SU-DHL-6 (cell line): ENCODE results near the gene OR2F1.

ENCODE experiments used
- H2AFZ ChIP-seq: fragments of 200-600 bp; sonication (generic); 2 replicates; pipeline ENCODE4 v1.6.1; 2014; ENCODE audit warnings: low read depth, mild to moderate bottlenecking, moderate library complexity, mixed read lengths, antibody characterized with exemption, low read length; ENCODE audit not compliant: severe bottlenecking
- H3F3A ChIP-seq: fragments of 200-600 bp; shearing (Covaris generic); 2 replicates; pipeline ENCODE4 v1.6.0; 2016; ENCODE audit warnings: antibody characterized with exemption, mild to moderate bottlenecking; ENCODE audit not compliant: insufficient read depth
- H3K27ac ChIP-seq: fragments of 200-600 bp; sonication (generic); 2 replicates; pipeline ENCODE4 v1.5.1; 2016; ENCODE audit warnings: low read depth, mild to moderate bottlenecking, low read length, moderate library complexity, mixed read lengths
- H3K27me3 ChIP-seq: fragments of 200-600 bp; sonication (generic), shearing (Covaris generic); 2 replicates; pipeline ENCODE4 v1.6.0; 2014; ENCODE audit warnings: mild to moderate bottlenecking, low read length
- H3K36me3 ChIP-seq: fragments of 200-600 bp; sonication (generic); 2 replicates; pipeline ENCODE4 v1.6.1; 2014; ENCODE audit warnings: mild to moderate bottlenecking, low read length, mixed read lengths
- H3K4me2 ChIP-seq: fragments of 300-600, 200-600 bp; shearing (Covaris generic), sonication (generic); 2 replicates; pipeline ENCODE4 v1.6.0; 2014; ENCODE audit warnings: low read length, low read depth, mild to moderate bottlenecking; ENCODE audit not compliant: poor library complexity, severe bottlenecking
- H3K4me3 ChIP-seq: fragments of 200-600 bp; sonication (generic); 2 replicates; pipeline ENCODE4 v1.5.1; 2014; ENCODE audit warnings: antibody characterized with exemption, low read length, mild to moderate bottlenecking, mixed read lengths; ENCODE audit not compliant: insufficient read depth, poor library complexity, severe bottlenecking
- H3K79me2 ChIP-seq: fragments of 200-600 bp; sonication (generic); 2 replicates; pipeline ENCODE4 v1.6.1; 2014; ENCODE audit warnings: mild to moderate bottlenecking, low read length, moderate library complexity; ENCODE audit not compliant: insufficient read depth
- H3K9ac ChIP-seq: fragments of 200-600 bp; sonication (generic); 2 replicates; pipeline ENCODE4 v1.7.0; 2014; ENCODE audit warnings: mild to moderate bottlenecking, low read length
- H3K9me2 ChIP-seq: fragments of 200-600 bp; sonication (generic); replicated peaks from 2 replicates; pipeline ENCODE4 v1.6.1; 2014; ENCODE audit warnings: low read length; ENCODE audit not compliant: insufficient read depth
- H3K9me3 ChIP-seq: fragments of 200-600 bp; sonication (generic); 2 replicates; pipeline ENCODE4 v1.6.1; 2014; ENCODE audit warnings: low read length, mixed read lengths; ENCODE audit not compliant: insufficient read depth
- H4K20me1 ChIP-seq: fragments of 200-600 bp; sonication (generic); 2 replicates; pipeline ENCODE4 v1.6.1; 2014; ENCODE audit warnings: low read depth, mild to moderate bottlenecking, antibody characterized with exemption, low read length, moderate library complexity, mixed read lengths
- CTCF ChIP-seq: fragments of 200-600 bp; sonication (generic); IDR thresholded peaks from one replicate; pipeline ENCODE4 v1.5.1; 2017; ENCODE audit warnings: antibody characterized with exemption, mild to moderate bottlenecking, low read length, moderate library complexity; ENCODE audit not compliant: insufficient read depth, poor library complexity, severe bottlenecking
- EZH2phosphoT487 ChIP-seq: fragments of 200-600 bp; sonication (generic), shearing (Covaris generic); conservative IDR thresholded peaks from 2 replicates; pipeline ENCODE4 v1.6.1; 2018; ENCODE audit warnings: mild to moderate bottlenecking, antibody characterized with exemption, low read length, moderate library complexity, mixed read lengths

The OR2F1 gene

GRCh38 chr7:143936087-143937009 is 18.3 kb upstream of the OR2F1 start:
- Histone ChIP-seq H3K4me3 (no peak overlapping the region), H3F3A (no peaks in the 10 kb centered on the region), H3K27me3 (no peaks in the 10 kb centered on the region), H3K9ac (no peak overlapping the region), H3K9me2 (no peaks in the 10 kb centered on the region), H3K9me3 (no peaks in the 10 kb centered on the region), H4K20me1 (no peaks in the 10 kb centered on the region), H3K27ac (no peak overlapping the region), H3K79me2 (no peaks in the 10 kb centered on the region), H2AFZ (no peak overlapping the region), H3K36me3 (no peaks in the 10 kb centered on the region), H3K4me2 (no peak overlapping the region)
- no peak for TF ChIP-seq CTCF
- TF ChIP-seq EZH2phosphoT487, result no peak

- H3K36me3 ChIP-seq, result no peaks in the 10 kb centered on the region
- H2AFZ ChIP-seq, result no peak overlapping the region
- no peak overlapping the region for H3K4me2 ChIP-seq
- no peaks in the 10 kb centered on the region for H3F3A ChIP-seq
- H3K27me3 ChIP-seq, result no peaks in the 10 kb centered on the region
- H3K4me3 ChIP-seq, result no peak overlapping the region
- no peaks in the 10 kb centered on the region for H3K9me3 ChIP-seq
- H3K27ac ChIP-seq, result no peak overlapping the region
- H3K9me2 ChIP-seq, result no peaks in the 10 kb centered on the region
- no peak for TF ChIP-seq EZH2phosphoT487
- no peak for TF ChIP-seq CTCF
- H3K79me2 ChIP-seq, result no peaks in the 10 kb centered on the region
- H3K9ac ChIP-seq, result no peak overlapping the region
- no peaks in the 10 kb centered on the region for H4K20me1 ChIP-seq
Observed at GRCh38 chr7:143938379-143939243, 16.0 kb upstream of the OR2F1 start.

GRCh38 chr7:143945423-143945822 is 9.2 kb upstream of the OR2F1 start:
- H3K27me3 ChIP-seq, result no peaks in the 10 kb centered on the region
- H3K27ac ChIP-seq, result no peak overlapping the region
- no peaks in the 10 kb centered on the region for H3F3A ChIP-seq
- TF ChIP-seq CTCF, result no peak
- H3K4me2 ChIP-seq, result no peak overlapping the region
- H3K4me3 ChIP-seq, result no peak overlapping the region
- H4K20me1 ChIP-seq, result no peaks in the 10 kb centered on the region
- H2AFZ ChIP-seq, result no peak overlapping the region
- H3K79me2 ChIP-seq, result no peaks in the 10 kb centered on the region
- H3K9me2 ChIP-seq, result no peaks in the 10 kb centered on the region
- H3K9ac ChIP-seq, result no peak overlapping the region
- H3K9me3 ChIP-seq, result no peaks in the 10 kb centered on the region
- no peaks in the 10 kb centered on the region for H3K36me3 ChIP-seq
